ENCODE data around the gene ERP29.

The ERP29 gene

GRCh38 chr12:111975161-111975931 lies 37.9 kb upstream of the ERP29 start:
- no peak overlapping the region for H3K27ac ChIP-seq (ENCODE audit: low read length)
- H4K20me1 ChIP-seq (ENCODE audit: insufficient read depth, low read length): no peaks in the 10 kb centered on the region
- H3K27me3 ChIP-seq (replicated peaks; ENCODE audit: insufficient read depth, low read length): no peaks in the 10 kb centered on the region
- H3F3A ChIP-seq (ENCODE audit: insufficient read depth, low read length): no peaks in the 10 kb centered on the region
- no peaks in the 10 kb centered on the region for H3K36me3 ChIP-seq (replicated peaks; ENCODE audit: insufficient read depth, low read length)
- H3K9me3 ChIP-seq (replicated peaks; ENCODE audit: insufficient read depth, low read length): no peaks in the 10 kb centered on the region
- no peak overlapping the region for H2AFZ ChIP-seq (ENCODE audit: low read length)
- H3K9me2 ChIP-seq (replicated peaks; ENCODE audit: insufficient read depth, low read length): no peaks in the 10 kb centered on the region
- no peak overlapping the region for H3K9ac ChIP-seq (ENCODE audit: low read length)
- no peaks in the 10 kb centered on the region for H3K79me2 ChIP-seq (ENCODE audit: low read length)
- H3K4me3 ChIP-seq (ENCODE audit: low read length): no peak overlapping the region
- no peaks in the 10 kb centered on the region for H3K4me1 ChIP-seq (ENCODE audit: low read length)
- no peak for DNase-seq
- TF ChIP-seq EZH2 (optimal IDR thresholded peaks at IDR 0.05; ENCODE audit: low read depth, low read length) (no peak), EZH2phosphoT487 (IDR thresholded peaks at IDR 0.05; ENCODE audit: low read length) (no peak), CTCF (IDR thresholded peaks at IDR 0.05; ENCODE audit: low read length) (no peak)
- H3K4me2 ChIP-seq (ENCODE audit: low read depth, low read length): no peak overlapping the region

- Histone ChIP-seq H3K36me3 (replicated peaks; ENCODE audit: insufficient read depth, low read length) (no peaks in the 10 kb centered on the region), H3K27me3 (replicated peaks; ENCODE audit: insufficient read depth, low read length) (no peaks in the 10 kb centered on the region), H3K9me3 (replicated peaks; ENCODE audit: insufficient read depth, low read length) (no peaks in the 10 kb centered on the region), H3K4me2 (ENCODE audit: low read depth, low read length) (no peak overlapping the region), H2AFZ (ENCODE audit: low read length) (no peak overlapping the region), H3K9ac (ENCODE audit: low read length) (no peak overlapping the region), H4K20me1 (ENCODE audit: insufficient read depth, low read length) (no peaks in the 10 kb centered on the region), H3K4me1 (ENCODE audit: low read length) (no peaks in the 10 kb centered on the region), H3F3A (ENCODE audit: insufficient read depth, low read length) (no peaks in the 10 kb centered on the region), H3K4me3 (ENCODE audit: low read length) (no peak overlapping the region), H3K27ac (ENCODE audit: low read length) (no peak overlapping the region), H3K9me2 (replicated peaks; ENCODE audit: insufficient read depth, low read length) (no peaks in the 10 kb centered on the region), H3K79me2 (ENCODE audit: low read length) (no peaks in the 10 kb centered on the region)
- no peak for DNase-seq
- TF ChIP-seq EZH2 (optimal IDR thresholded peaks at IDR 0.05; ENCODE audit: low read depth, low read length) (no peak), CTCF (IDR thresholded peaks at IDR 0.05; ENCODE audit: low read length) (no peak), EZH2phosphoT487 (IDR thresholded peaks at IDR 0.05; ENCODE audit: low read length) (no peak)
Measured at GRCh38 chr12:111976291-111976690, 36.9 kb upstream of the ERP29 start.

GRCh38 chr12:111976860-111977259 lies 36.4 kb upstream of the ERP29 start:
- no peaks in the 10 kb centered on the region for H3K79me2 ChIP-seq (ENCODE audit: low read length)
- TF ChIP-seq CTCF (IDR thresholded peaks at IDR 0.05; ENCODE audit: low read length): no peak
- no peak for TF ChIP-seq EZH2phosphoT487 (IDR thresholded peaks at IDR 0.05; ENCODE audit: low read length)
- no peak for TF ChIP-seq EZH2 (optimal IDR thresholded peaks at IDR 0.05; ENCODE audit: low read depth, low read length)
- H3K9ac ChIP-seq (ENCODE audit: low read length): no peak overlapping the region
- no peaks in the 10 kb centered on the region for H4K20me1 ChIP-seq (ENCODE audit: insufficient read depth, low read length)
- H3K4me1 ChIP-seq (ENCODE audit: low read length): no peaks in the 10 kb centered on the region
- H3K4me2 ChIP-seq (ENCODE audit: low read depth, low read length): no peak overlapping the region
- H3K9me3 ChIP-seq (replicated peaks; ENCODE audit: insufficient read depth, low read length): no peaks in the 10 kb centered on the region
- no peaks in the 10 kb centered on the region for H3F3A ChIP-seq (ENCODE audit: insufficient read depth, low read length)
- no peaks in the 10 kb centered on the region for H3K36me3 ChIP-seq (replicated peaks; ENCODE audit: insufficient read depth, low read length)
- no peak for DNase-seq
- no peak overlapping the region for H3K4me3 ChIP-seq (ENCODE audit: low read length)
- no peak overlapping the region for H3K27ac ChIP-seq (ENCODE audit: low read length)
- H3K27me3 ChIP-seq (replicated peaks; ENCODE audit: insufficient read depth, low read length): no peaks in the 10 kb centered on the region
- H3K9me2 ChIP-seq (replicated peaks; ENCODE audit: insufficient read depth, low read length): no peaks in the 10 kb centered on the region
- H2AFZ ChIP-seq (ENCODE audit: low read length): no peak overlapping the region

Data from MM.1S (cell line).